NCI-H82 treated with DMSO at 0.1 percent for 48 hours (cell line): Measurements from ENCODE around the gene SPAG8.

ENCODE experiments used
- DNase-seq: peaks from one replicate; lab custom pipeline; 2025; ENCODE audit not compliant: unreplicated experiment; lab: John Stamatoyannopoulos, UW

SPAG8 gene

GRCh38 chr9:35813434-35814105 lies 1.5 kb upstream of the SPAG8 start:
- DNase-seq = no peak

DNA sequence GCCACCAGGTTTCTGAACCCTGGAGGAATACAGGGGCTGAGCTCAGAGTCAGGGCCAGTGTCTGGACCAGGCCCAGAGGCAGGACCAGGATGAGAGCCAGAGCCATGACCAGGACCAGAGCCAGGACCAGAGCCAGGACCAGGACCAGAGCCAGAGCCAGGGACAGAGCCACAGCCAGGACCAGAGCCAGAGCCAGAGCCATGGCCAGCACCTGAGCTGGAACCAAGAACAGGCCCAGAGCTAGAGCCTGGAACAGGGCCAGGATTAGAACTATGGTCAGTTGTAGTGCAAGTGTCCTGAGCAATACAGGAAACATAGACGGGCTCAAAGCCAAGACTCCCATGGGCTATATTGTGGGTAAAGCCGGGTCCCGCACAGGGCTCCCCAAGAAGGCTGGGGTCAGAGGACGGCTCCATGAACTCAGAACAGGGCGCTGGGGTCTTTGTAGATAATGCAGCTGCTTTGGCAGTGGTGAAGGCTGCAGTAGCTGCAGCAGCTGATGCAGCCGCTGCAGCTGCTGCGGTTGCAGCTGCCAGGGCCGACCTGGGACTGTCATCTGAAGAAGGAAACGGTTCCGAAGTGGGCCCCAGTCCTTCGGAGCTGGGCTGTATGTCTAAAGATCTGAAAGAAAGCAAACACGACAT lies 559 bp downstream of the SPAG8 start:
- DNase-seq = no peak

DNA sequence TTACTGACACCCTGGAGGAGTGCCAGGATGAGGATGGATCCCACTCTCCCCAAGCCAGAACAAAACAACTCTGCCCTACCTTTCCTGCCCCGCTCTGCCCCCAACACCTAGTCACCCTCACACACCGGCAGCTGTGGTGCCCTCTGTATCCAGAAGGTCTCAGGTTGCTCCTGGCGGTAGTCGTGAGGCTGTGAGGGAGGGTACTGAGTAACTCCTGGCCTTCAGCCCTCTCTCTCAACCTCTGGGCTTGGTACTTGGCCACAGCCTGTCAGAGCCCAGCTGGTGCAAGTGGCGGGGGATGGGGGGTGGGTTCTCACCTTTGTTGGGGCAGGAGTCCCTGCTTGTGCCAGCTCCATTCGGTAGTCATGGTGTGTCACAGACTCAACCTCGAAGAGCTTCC lies 1.9 kb downstream of the SPAG8 start:
- no peak for DNase-seq

- DNase-seq = no peak
Observed at GRCh38 chr9:35808433-35808832, 3.6 kb downstream of the SPAG8 start.

DNA sequence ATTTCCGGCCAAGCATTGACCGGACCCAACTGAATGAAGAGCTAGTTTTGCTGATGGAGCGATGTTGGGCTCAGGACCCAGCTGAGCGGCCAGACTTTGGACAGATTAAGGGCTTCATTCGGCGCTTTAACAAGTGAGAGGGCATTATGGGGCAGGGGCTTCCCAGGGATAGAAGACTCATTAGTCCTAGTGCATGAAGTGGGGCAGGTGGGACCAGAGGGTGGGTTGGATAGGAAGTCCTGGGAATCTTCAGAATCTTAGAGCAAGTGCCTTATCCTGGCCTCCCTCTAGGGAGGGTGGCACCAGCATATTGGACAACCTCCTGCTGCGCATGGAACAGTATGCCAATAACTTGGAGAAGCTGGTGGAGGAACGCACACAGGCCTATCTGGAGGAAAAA lies 6.0 kb downstream of the SPAG8 start:
- no peak for DNase-seq

DNA sequence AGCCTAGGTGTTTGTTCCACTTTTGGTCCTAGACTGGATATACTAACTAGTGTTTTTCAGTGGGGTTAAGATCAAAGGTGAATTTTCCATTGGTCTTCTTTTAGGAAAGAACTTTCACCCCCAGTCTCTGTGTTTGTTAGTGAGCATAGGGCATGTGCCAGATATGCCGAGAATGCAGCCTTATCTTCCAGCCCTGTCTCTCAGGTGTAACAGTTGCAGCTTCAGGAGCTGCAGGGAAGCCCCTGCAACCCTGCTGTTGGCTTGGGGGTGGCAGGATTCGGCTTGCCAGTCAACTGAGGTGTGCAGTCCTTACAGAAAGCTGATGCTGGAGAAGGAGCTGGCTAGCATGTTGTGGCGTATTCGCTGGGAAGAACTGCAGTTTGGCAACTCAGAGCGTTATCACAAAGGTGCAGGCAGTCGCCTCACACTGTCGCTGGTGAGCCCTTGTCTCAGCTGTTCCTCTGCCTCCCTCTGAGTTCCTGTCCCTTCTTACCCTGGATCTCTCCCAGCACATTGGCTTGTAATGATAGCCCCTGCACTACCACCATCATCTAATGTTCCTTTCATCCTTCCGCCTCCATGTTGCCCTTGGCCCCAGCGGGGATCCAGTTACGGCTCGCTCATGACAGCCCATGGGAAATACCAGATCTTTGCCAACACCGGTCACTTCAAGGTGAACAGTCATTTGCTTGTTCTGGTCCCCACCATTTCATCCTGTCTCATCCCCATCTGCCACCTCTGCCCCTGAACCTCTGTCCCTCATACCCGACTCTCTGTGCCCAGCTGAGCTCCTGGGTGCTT lies 10.5 kb downstream of the SPAG8 start:
- DNase-seq = no peak

DNA sequence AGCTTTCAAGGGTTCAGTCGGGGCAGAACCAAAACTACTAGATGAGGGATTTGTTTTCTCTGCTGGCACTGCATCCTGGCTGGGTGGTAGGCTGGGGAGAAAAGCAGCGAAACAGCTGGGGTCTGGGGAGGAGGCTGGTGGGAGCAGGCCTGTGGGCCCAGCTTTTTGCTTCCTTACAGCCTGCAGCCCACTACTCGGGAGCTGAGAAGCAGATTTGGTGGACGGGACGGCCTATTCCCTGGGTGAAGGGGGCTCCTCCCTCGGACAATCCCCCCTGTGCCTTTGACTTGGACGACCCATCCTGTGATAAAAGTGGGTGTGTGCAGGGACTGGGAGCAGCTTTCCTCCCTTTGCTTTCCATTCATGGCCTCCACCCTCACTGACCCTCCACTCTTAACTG lies 11.5 kb downstream of the SPAG8 start:
- no peak for DNase-seq

- no peak for DNase-seq
Observed at GRCh38 chr9:35798658-35799374, 13.2 kb downstream of the SPAG8 start.

- no peak for DNase-seq
Observed at GRCh38 chr9:35797311-35798109, 14.6 kb downstream of the SPAG8 start.

DNA sequence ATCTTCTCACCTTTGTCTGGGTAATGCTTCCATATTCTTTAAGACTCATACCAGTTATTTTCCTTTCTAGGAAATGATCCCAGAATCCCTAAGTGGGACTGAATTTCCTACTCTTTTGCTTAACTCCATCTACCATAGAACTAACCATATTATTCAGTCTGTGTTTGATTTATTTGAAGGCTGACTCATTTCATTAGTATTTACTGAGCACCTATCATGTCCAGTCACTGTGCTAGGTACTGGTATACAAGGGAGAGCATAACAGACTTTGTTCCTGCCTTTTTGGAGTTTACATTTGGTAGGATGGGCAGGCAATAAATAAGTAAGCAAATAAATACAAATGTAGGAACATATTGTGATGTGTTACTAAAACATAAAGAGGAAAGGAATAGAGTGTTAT lies 16.4 kb downstream of the SPAG8 start:
- DNase-seq = no peak

DNA sequence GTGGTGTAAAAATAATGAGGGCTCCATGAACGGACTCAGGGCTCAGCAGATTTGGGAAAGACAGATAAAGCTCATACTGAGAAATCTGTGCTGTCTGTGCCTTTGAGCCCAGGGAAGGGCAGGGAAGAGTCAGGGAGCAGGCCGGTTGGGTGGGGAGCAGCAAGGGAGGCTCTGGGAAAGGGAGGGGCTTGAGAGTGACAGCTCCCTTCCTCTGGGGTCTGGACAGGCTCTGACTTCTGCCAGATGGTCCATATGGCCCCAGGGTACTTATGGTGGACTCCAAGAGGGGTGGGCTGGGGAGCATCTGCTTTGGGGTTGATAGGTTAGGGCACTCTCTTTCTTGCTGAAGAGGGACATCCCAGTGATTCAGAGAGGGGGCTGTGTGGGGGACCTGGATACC lies 18.6 kb downstream of the SPAG8 start:
- DNase-seq = peak; percentile 32

- no peak for DNase-seq
Observed at GRCh38 chr9:35792826-35793225, 19.2 kb downstream of the SPAG8 start.

DNA sequence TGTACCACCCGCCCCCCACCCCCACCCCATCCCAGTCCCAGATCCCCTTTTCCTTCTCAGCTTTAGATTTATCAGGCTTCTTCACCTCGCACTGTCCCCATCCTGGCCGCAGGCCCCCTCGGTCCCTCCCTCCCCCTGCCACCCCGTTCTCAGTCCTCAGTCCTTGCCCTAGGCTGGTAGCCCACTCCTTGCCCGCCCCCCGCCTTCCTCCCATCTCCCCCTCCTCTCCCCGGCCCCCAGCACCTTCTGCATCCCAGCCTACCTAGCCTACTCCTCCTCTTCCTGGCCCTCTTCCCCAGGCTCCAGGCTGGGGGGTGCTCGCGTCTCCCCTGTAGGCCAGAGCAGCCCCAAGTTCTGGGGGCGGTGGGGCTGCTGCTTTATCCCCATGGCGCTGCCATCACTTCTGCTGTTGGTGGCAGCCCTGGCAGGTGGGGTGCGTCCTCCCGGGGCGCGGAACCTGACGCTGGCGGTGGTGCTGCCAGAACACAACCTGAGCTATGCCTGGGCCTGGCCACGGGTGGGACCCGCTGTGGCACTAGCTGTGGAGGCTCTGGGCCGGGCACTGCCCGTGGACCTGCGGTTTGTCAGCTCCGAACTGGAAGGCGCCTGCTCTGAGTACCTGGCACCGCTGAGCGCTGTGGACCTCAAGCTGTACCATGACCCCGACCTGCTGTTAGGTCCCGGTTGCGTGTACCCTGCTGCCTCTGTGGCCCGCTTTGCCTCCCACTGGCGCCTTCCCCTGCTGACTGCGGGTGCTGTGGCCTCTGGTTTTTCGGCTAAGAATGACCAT lies 19.8 kb downstream of the SPAG8 start:
- DNase-seq = no peak

- no peak for DNase-seq
Observed at GRCh38 chr9:35791297-35791921, 20.7 kb downstream of the SPAG8 start, which contains the start of gene NPR2. NPR2 (plus strand) TSS chr9:35791591; CDS start chr9:35792409, 818 bp downstream.

- peak; percentile 82 for DNase-seq
Observed at GRCh38 chr9:35790385-35791296, 21.4 kb downstream of the SPAG8 start.

GRCh38 chr9:35790025-35790384 lies 22.1 kb downstream of the SPAG8 start:
- DNase-seq = no peak

GRCh38 chr9:35789541-35789940 lies 22.5 kb downstream of the SPAG8 start:
- DNase-seq = no peak

- DNase-seq = no peak
Observed at GRCh38 chr9:35783418-35783817, 28.6 kb downstream of the SPAG8 start.
